HS-5 (cell line): ENCODE results near the gene CREB3.
A peak's percentile ranks its signal among the peaks of the same experiment; 100 is the strongest.

ENCODE experiments used
- DNase-seq: peaks from one replicate; pipeline ENCODE4 v3.0.0-alpha.2; 2012; ENCODE audit warnings: low read depth

Gene CREB3, protein sequence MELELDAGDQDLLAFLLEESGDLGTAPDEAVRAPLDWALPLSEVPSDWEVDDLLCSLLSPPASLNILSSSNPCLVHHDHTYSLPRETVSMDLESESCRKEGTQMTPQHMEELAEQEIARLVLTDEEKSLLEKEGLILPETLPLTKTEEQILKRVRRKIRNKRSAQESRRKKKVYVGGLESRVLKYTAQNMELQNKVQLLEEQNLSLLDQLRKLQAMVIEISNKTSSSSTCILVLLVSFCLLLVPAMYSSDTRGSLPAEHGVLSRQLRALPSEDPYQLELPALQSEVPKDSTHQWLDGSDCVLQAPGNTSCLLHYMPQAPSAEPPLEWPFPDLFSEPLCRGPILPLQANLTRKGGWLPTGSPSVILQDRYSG

DNA sequence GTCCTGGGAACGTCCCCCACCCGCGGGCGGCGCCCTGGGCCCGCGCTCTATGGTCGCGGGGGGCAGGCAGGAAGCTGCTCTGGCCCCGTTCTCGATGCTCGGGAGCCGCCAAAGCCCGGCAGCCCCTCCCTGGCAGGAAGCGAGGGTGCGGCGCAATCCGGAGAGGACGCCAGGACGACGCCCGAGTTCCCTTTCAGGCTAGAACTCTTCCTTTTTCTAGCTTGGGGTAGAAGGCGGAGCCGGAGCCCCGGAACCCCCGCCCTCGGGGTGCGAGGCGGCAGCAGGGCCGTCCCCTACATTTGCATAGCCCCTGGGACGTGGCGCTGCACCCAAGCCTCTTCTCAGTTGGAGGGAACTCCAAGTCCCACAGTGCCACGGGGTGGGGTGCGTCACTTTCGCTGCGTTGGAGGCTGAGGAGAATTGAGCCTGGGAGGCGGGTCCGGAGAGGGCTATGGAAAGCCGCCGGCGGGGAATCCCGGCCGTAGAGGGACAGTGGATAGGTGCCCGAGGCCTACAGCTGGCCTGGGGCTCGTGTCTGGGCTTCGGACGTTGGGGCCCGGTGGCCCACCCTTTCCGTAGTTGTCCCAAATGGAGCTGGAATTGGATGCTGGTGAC, at the start of gene CREB3, which contains the start of gene TLN1:
TSS of gene CREB3 (plus strand) at position 482 of the 615 bp plus-strand sequence. CDS start at position 589, 107 bp downstream.
TSS of gene TLN1 (minus strand) at position 11 of the 615 bp plus-strand sequence. CDS start 6,501 bp downstream, outside the sequence.
- DNase-seq = peak; percentile 94

GRCh38 chr9:35683323-35683722, 49.1 kb upstream of the CREB3 start:
- no peak for DNase-seq

- no peak for DNase-seq
These were observed 47.5 kb upstream of the CREB3 start for GRCh38 chr9:35684921-35685320.

DNA sequence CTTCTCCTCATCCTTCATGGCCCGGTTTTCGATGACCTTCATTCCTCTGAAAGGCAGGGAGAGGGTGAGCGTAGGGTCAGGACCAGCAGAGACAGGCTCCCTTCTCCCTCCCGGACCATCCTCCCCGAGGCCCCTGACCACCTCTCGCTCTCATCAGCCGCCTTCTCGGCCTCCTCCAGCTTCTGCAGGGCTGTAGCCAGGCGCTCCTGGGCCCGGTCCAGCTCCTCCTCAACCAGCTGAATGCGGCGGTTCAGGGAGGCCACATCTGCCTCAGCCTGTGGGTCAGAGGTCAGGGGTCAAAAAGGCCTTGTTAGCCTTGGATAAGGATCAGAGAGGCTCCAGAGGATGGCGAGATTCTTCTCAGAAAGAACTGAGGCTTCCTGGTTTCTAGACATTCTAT, 47.0 kb upstream of the CREB3 start:
- no peak for DNase-seq

GRCh38 chr9:35686222-35687203, 46.0 kb upstream of the CREB3 start:
- no peak for DNase-seq

GRCh38 chr9:35687306-35687705, 45.2 kb upstream of the CREB3 start:
- no peak for DNase-seq

- DNase-seq = no peak
These were observed 44.4 kb upstream of the CREB3 start for GRCh38 chr9:35687972-35688557.

- peak; percentile 75 for DNase-seq
These were observed 43.6 kb upstream of the CREB3 start for GRCh38 chr9:35688558-35689541.

- no peak for DNase-seq
These were observed 42.7 kb upstream of the CREB3 start, which contains the start of gene TPM2 for GRCh38 chr9:35689542-35690293. Gene TPM2 (minus strand): TSS chr9:35689925. CDS start chr9:35689817, 108 bp downstream.

DNA sequence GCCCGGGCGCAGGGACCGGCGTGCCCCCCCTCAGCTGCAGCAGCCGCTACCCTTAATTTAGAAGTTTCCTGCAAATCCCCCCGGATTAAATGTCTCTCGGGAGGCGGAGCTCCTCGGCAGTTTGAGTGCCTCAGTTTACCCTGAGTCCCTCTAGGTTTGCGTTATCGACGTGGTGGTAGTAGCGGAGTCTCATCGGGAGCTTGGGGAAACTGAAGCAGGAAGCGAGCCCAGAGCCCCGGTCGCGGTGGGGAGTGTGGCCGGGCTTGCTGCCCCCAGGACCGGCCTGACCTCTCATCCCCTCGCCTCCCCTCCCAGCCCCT, 42.2 kb upstream of the CREB3 start:
- no peak for DNase-seq

- DNase-seq = no peak
These were observed 41.7 kb upstream of the CREB3 start for GRCh38 chr9:35690614-35691333.

DNA sequence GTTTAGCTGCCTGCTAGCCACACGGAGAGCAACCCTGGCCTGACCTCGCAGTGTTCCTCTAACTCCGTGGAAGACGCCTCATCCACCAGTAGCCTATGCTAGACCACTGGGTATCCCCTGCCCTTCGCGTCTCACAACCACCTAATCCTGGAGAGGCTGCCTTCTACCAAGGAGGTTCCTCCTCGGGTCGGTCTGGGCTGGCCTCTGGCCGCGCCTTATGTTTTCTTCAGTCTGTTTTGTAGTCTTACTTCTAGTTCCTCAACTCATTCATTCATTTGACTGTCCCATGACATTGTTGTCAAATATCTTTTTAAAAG, 41.2 kb upstream of the CREB3 start:
- no peak for DNase-seq

DNA sequence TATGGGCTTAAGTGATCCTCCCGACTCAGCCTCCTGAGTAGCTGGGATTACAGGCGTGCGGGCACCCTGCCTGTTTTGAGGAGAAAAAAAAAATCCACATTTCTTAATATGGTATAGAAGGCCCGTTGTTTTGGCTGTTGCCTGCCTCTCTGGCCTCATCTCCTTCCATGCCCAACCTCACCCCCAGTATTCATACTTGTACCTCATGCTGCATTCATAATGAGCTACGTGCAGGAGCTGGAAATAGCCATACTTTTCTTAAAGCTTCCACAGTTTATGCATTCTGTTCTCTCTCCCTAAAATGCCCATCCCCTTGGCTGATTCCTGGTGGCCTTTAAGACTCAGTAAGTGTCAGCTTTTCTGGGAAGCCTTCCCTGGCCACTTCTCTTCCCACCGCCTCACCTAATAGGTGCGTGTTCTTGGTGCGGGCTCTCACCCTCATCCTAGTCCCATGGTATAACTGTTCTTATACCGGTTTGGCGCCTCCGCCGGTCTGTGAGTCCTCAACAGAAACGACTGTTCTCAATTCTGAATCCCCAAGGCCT, 40.6 kb upstream of the CREB3 start:
- DNase-seq = no peak

GRCh38 chr9:35695943-35696401, 36.5 kb upstream of the CREB3 start:
- no peak for DNase-seq

DNA sequence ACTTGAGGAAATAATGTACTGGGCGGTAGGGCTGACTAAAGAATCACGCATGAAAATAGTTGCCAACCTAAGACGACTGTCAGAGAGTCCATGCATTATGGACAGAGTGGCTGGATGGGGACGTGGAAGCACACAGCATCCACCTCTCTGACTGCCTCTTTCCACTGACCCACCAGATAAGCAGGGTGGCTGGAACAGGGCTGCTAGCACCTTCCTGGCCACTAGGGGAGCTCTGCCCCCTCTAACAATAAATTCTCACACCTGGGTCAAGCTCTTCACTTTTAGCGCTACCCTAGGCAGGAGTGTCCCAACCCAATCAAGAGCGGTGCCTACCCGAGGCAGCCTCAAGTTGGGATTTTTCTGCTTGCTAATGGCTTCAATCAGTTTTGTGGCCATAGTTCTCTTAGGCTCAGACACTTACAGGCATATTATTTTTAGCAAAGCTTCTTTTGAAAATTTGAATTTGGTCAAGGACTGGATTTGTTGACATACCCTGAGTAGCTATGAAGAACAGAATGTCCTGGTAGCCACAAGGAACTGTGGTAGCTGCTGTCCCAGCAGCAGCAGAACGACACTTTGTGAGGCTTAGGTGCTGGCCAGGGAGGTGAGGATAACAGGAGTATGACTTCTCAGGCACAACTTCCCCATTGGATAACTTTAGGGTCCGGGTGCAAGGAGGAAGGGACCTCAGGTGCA, 35.8 kb upstream of the CREB3 start:
- DNase-seq = no peak

GRCh38 chr9:35697486-35697885, 35.0 kb upstream of the CREB3 start:
- DNase-seq = no peak

- no peak for DNase-seq
These were observed 34.2 kb upstream of the CREB3 start for GRCh38 chr9:35698231-35698630.

DNA sequence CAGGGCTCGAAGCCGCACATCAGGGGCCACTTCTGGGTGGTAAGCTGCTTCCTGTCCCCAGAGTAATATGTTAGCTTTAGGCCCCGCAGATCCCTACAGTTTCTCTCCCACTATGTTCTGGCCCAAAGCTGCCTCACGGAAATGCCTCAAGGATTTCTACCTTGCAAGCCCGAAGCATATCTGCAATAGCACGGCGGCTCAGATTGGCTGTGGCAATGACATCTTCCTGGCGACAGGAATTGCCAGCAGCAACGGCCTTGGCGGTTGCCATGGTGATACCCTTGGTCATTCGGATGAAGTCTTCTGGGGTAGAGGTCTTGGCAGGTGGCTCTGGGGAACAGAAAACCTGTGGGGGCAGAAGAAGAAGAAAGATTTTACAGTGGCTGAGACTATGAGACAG, 32.4 kb upstream of the CREB3 start:
- no peak for DNase-seq
